HG03139 (cell line): ENCODE measurements around the gene RAB5IF.
"Not testable (repeated sequence)": the region's sequence is repeated elsewhere in the genome, so short reads cannot be mapped to it uniquely, and the experiment has no call there.

ENCODE experiments used
- ATAC-seq: cut with Tn5 transposase; IDR thresholded peaks from one replicate; pipeline ENCODE4 v1.9.1; 2021; ENCODE audit not compliant: unreplicated experiment

RAB5IF gene

GRCh38 chr20:36585410-36586125 is 20.0 kb upstream of the RAB5IF start:
- no peak for ATAC-seq

GRCh38 chr20:36587388-36588070 is 18.1 kb upstream of the RAB5IF start:
- ATAC-seq = no peak

- no peak for ATAC-seq
Measured at GRCh38 chr20:36591281-36591680, 14.3 kb upstream of the RAB5IF start.

GRCh38 chr20:36591854-36592641 is 13.5 kb upstream of the RAB5IF start:
- no peak for ATAC-seq

- ATAC-seq = no peak
Measured at GRCh38 chr20:36593347-36593929, 12.1 kb upstream of the RAB5IF start.

GRCh38 chr20:36599912-36600345 is 5.7 kb upstream of the RAB5IF start:
- no peak for ATAC-seq

- ATAC-seq = no peak
Measured at GRCh38 chr20:36601540-36601939, 4.0 kb upstream of the RAB5IF start.

- ATAC-seq = peak; percentile 26
Measured at GRCh38 chr20:36604952-36605398, 604 bp upstream of the RAB5IF start.

- no peak for ATAC-seq
Measured at GRCh38 chr20:36606158-36607066, 833 bp downstream of the RAB5IF start.

GRCh38 chr20:36607586-36608387 is 2.2 kb downstream of the RAB5IF start:
- ATAC-seq = no peak

- ATAC-seq = not testable (repeated sequence)
Measured at GRCh38 chr20:36608388-36608728, 2.8 kb downstream of the RAB5IF start.

GRCh38 chr20:36611625-36612024 is 6.0 kb downstream of the RAB5IF start:
- ATAC-seq = no peak

- no peak for ATAC-seq
Measured at GRCh38 chr20:36613974-36614373, 8.4 kb downstream of the RAB5IF start.

GRCh38 chr20:36614781-36615557 is 9.4 kb downstream of the RAB5IF start:
- ATAC-seq = no peak

- ATAC-seq = no peak
Measured at GRCh38 chr20:36620917-36621316, 15.3 kb downstream of the RAB5IF start.

- ATAC-seq = no peak
Measured at GRCh38 chr20:36623444-36623843, 17.9 kb downstream of the RAB5IF start.

- no peak for ATAC-seq
Measured at GRCh38 chr20:36624068-36624943, 18.7 kb downstream of the RAB5IF start.

GRCh38 chr20:36624944-36625324 is 19.4 kb downstream of the RAB5IF start:
- ATAC-seq = no peak
